Parathyroid adenoma (tissue), 2 donors: Measurements from ENCODE around the gene MAPK11.

ENCODE experiments used
- H2AFZ ChIP-seq: fragments of 300-600 bp; sonication (generic); one replicate; pipeline ENCODE4 v1.7.0; 2017; ENCODE audit warnings: antibody characterized with exemption, mild to moderate bottlenecking
- H3K27ac ChIP-seq: fragments of 300-600 bp; sonication (generic); one replicate; pipeline ENCODE4 v1.7.0; 2017
- H3K27me3 ChIP-seq: fragments of 300-600 bp; sonication (generic); one replicate; pipeline ENCODE4 v1.7.0; 2017; ENCODE audit warnings: low read length; ENCODE audit not compliant: control insufficient read depth, insufficient read depth
- H3K36me3 ChIP-seq: fragments of 300-600 bp; sonication (generic); one replicate; pipeline ENCODE4 v1.7.0; 2017; ENCODE audit warnings: low read length; ENCODE audit not compliant: control insufficient read depth, insufficient read depth
- H3K4me1 ChIP-seq: fragments of 300-600 bp; sonication (generic); one replicate; pipeline ENCODE4 v1.7.0; 2017; ENCODE audit warnings: control low read depth
- H3K4me2 ChIP-seq: fragments of 300-600 bp; sonication (generic); one replicate; pipeline ENCODE4 v1.7.0; 2017; ENCODE audit warnings: low read length
- H3K4me3 ChIP-seq: fragments of 300-600 bp; sonication (generic); one replicate; pipeline ENCODE4 v1.7.0; 2017; ENCODE audit warnings: low read depth, low read length
- H3K79me2 ChIP-seq: fragments of 300-600 bp; sonication (generic); one replicate; pipeline ENCODE4 v1.7.0; 2017; ENCODE audit warnings: control low read depth
- H3K9ac ChIP-seq: fragments of 300-600 bp; sonication (generic); one replicate; pipeline ENCODE4 v1.7.0; 2017; ENCODE audit warnings: mild to moderate bottlenecking
- H3K9me3 ChIP-seq: fragments of 300-600 bp; sonication (generic); one replicate; pipeline ENCODE4 v1.7.0; 2017; ENCODE audit warnings: low read length; ENCODE audit not compliant: control insufficient read depth
- TF ChIP-seq, protein P1 (sequence below): fragments of 300-600 bp; sonication (generic); IDR thresholded peaks from one replicate; pipeline ENCODE4 v1.7.0; 2017; ENCODE audit warnings: antibody characterized with exemption, mild to moderate bottlenecking
- donor health status: primary hyperparathyroidism.

The MAPK11 gene

DNA sequence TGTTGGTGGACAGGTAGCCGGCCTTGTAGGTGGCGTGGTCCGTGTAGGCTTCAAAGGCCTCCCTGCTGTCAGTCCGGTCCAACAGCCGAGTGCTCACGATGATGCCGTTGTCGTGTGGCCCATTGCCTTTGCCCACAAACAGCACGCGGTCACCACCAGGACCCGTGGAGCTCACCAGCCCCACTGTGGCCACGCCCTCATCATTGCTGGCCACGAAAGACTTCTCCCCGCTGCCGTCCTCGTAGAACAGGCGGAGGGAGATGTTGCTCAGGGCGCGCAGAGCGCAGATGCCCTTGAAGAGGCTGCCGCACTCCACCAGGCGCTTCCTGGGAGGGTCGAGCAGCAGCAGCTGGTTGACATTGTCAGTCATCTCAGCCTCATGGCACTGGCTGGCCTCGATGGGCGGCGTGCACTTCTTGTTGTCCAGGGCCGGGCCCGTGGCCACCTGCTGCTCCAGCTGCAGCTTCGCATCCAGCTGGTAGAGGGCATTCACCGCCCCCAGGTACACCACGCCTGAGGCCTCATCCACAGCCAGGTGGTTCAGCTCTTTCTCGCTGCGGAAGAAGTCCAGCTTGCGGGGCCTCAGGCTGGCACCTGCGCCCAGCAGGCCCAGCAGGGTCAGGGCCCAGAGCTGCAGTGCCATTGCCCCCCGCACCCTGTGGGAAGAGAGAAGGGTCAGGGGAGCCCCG is 19.9 kb upstream of the MAPK11 start:
- H3K27ac ChIP-seq = no peak overlapping the region
- no peaks in the 10 kb centered on the region for H3K36me3 ChIP-seq
- TF ChIP-seq, protein P1, sequence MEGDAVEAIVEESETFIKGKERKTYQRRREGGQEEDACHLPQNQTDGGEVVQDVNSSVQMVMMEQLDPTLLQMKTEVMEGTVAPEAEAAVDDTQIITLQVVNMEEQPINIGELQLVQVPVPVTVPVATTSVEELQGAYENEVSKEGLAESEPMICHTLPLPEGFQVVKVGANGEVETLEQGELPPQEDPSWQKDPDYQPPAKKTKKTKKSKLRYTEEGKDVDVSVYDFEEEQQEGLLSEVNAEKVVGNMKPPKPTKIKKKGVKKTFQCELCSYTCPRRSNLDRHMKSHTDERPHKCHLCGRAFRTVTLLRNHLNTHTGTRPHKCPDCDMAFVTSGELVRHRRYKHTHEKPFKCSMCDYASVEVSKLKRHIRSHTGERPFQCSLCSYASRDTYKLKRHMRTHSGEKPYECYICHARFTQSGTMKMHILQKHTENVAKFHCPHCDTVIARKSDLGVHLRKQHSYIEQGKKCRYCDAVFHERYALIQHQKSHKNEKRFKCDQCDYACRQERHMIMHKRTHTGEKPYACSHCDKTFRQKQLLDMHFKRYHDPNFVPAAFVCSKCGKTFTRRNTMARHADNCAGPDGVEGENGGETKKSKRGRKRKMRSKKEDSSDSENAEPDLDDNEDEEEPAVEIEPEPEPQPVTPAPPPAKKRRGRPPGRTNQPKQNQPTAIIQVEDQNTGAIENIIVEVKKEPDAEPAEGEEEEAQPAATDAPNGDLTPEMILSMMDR = no peak
- H3K4me2 ChIP-seq = no peak overlapping the region
- no peaks in the 10 kb centered on the region for H3K27me3 ChIP-seq
- no peak overlapping the region for H3K4me3 ChIP-seq
- no peak overlapping the region for H3K9ac ChIP-seq
- H2AFZ ChIP-seq = no peak overlapping the region
- H3K79me2 ChIP-seq = peaks cover 31% of the 10 kb centered on the region
- no peaks in the 10 kb centered on the region for H3K9me3 ChIP-seq
- H3K4me1 ChIP-seq = peaks cover 17% of the 10 kb centered on the region

DNA sequence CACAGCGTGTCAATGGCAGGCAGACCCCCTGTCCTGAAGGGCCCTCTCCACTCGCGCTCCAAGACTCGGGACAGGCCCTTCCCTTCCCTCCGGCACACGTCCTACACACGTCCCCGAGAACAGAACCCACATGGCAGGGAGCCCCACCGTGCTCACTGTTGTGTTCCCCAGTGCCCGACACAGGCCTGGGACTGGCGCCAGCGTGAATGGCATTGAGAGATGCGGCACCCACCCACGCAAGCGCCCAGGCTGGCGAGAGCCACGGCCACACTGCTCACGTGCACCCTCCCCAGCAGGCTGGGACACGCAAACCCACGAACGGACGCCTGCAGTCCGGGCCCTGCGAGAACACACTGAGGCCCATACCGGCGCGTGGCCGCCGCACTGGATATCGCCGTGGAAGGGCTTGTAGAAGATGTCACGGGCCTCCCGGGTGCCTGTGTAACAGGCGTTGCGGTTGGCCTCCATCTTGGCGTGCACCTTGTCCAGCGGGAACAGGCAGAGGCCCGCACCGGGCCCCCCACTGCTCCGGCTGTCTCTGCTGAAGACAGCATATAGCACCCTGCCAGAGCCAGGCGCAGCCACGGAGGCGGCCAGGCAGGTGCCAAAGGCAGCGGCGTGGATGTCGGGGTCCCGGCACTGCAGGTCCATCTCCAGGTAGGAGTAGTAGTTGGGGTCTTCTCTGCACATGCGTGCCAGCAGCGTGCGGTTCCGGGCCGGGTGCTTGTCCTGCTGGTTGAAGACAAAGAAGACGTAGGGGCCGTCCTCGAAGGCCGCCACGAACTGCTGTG is 19.2 kb upstream of the MAPK11 start:
- Histone ChIP-seq H3K4me2 (no peak overlapping the region), H3K27me3 (no peaks in the 10 kb centered on the region), H3K27ac (no peak overlapping the region), H3K9ac (no peak overlapping the region), H2AFZ (no peak overlapping the region), H3K4me3 (no peak overlapping the region), H3K9me3 (no peaks in the 10 kb centered on the region), H3K4me1 (peaks cover 13% of the 10 kb centered on the region), H3K79me2 (peaks cover 31% of the 10 kb centered on the region), H3K36me3 (no peaks in the 10 kb centered on the region)
- TF ChIP-seq, protein P1 = no peak

DNA sequence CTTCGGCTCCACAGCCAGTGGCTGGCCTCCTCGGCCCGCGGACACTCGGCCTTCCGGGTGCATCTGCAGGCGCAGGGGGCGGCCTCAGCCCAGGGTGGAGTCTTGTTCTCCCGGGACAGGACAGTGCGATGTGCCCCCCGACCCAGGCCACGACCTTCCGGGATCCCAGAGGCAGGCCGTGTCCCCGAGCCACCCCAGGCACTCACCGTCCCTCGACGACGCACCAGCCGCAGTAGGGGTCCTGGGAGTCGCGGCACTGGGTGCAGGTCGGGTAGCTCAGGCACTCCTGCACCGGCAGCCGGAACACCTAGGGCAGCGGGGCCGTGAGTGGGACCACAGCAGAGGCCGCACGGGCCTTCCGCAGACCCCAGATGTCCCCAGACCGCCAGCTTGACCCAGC is 17.6 kb upstream of the MAPK11 start:
- Histone ChIP-seq H3K79me2 (peaks cover 30% of the 10 kb centered on the region), H3K4me2 (no peak overlapping the region), H2AFZ (no peak overlapping the region), H3K4me1 (peaks cover 9% of the 10 kb centered on the region), H3K9me3 (no peaks in the 10 kb centered on the region), H3K27ac (no peak overlapping the region), H3K27me3 (no peaks in the 10 kb centered on the region), H3K36me3 (no peaks in the 10 kb centered on the region), H3K4me3 (no peak overlapping the region), H3K9ac (no peak overlapping the region)
- TF ChIP-seq, protein P1 = no peak

DNA sequence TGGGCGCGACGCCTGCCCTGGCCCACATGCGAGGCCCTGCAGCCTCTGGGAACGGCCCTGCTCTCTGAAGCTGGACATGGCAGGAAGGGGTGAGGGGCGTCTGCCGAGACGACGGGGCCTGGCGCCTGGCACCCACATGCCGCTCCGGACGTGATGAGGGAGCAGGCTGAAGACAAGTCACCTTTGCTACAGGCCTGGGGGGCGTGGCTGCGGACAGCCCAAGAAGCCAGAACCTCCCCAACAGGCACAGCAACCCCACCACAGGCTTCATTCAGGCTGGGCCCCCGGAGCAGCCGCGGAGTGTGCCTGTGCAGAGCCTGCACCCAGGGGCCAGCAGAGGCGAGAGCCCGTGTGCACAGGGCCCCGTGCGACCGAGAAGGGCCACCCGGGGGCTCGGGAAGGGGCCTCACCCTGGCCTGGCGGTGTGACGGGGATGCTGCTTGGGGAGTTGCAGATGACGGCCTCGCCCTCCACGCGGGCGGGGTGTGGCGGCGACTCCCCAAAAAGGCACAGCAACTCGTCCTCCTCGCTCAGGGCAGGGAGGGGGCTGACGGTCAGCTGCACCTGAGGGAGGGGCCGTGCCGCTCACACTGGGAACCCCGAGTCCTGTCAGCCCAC is 16.6 kb upstream of the MAPK11 start:
- peak overlapping the region; percentile 50 for H3K4me2 ChIP-seq
- H3K4me1 ChIP-seq = peaks cover 9% of the 10 kb centered on the region
- H3K4me3 ChIP-seq = no peak overlapping the region
- H3K79me2 ChIP-seq = peaks cover 27% of the 10 kb centered on the region
- no peak overlapping the region for H3K9ac ChIP-seq
- no peaks in the 10 kb centered on the region for H3K27me3 ChIP-seq
- peak overlapping the region; percentile 57 for H3K27ac ChIP-seq
- no peak overlapping the region for H2AFZ ChIP-seq
- H3K9me3 ChIP-seq = no peaks in the 10 kb centered on the region
- H3K36me3 ChIP-seq = no peaks in the 10 kb centered on the region
- TF ChIP-seq, protein P1 = no peak
